Measurements from ENCODE around the gene ZXDC. TPM values are rescaled to one million over a fixed set of nuclear protein-coding genes. Genes with fewer than 3 reads are reported as not detected.

The ZXDC gene
- total and polyA plus RNA-seq, 2 donors (not counting 3 experiments of a cell fraction or from before 2014, with no cell fraction given): 15.2 to 22.6 TPM

DNA sequence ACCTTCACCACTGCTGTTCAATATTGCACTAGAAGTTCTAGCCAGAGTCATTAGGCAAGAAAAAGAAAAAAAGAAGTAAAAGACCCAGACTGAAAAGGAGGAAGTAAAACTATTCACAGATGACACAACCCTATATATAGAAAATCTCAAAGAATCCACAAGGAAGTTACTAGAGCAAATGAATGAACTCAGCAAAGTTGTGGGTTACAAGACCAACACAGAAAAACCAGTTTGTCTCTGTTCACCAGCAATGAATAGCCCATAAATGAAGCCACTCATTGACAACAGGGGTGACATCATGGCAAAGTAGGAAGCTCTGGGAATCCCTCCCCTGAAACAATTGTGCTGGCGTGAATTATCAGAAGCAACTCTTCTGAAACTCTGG lies 76.3 kb downstream of the ZXDC start:
- DNase-seq (ENCODE audit: low read depth, low spot score): no peak
- ChIA-PET POLR2A (no interaction called here), CTCF (interaction anchor here (1.2 kb wide), 1 partner anchor 153 kb away, joined by 4 read pairs; no protein-coding TSS in a partner anchor)
- H3K9me1 ChIP-seq (replicated peaks; ENCODE audit: control insufficient read depth, extremely low read depth, insufficient read depth, low read length): no peaks in the 10 kb centered on the region
- no peak for FAIRE-seq
- H3K79me2 ChIP-seq (ENCODE audit: control insufficient read depth, insufficient read depth, low read length): no peaks in the 10 kb centered on the region
- no peaks in the 10 kb centered on the region for H4K20me1 ChIP-seq (replicated peaks; ENCODE audit: control insufficient read depth, extremely low read depth, insufficient read depth, low read length)
- peaks cover 4 to 17% of the 10 kb centered on the region in 2 experiments for H3K27me3 ChIP-seq (ENCODE audit: control insufficient read depth in 2 of 2, insufficient read depth in 2 of 2, low read length in 2 of 2)
- H3K27ac ChIP-seq (ENCODE audit: insufficient read depth, low read depth, low read length): no peak overlapping the region
- no peak overlapping the region for H3K4me2 ChIP-seq (ENCODE audit: insufficient read depth, low read length)
- no TSS peak for BruUV-seq (replicated peaks)
- no peaks in the 10 kb centered on the region for H3K9me3 ChIP-seq (replicated peaks; ENCODE audit: control insufficient read depth, insufficient read depth, low read length)
- no peak overlapping the region for H3K4me3 ChIP-seq (replicated peaks in 1 of 3; ENCODE audit: insufficient read depth in 1 of 3, low read depth in 1 of 3, low read length in 3 of 3)
- H3K9ac ChIP-seq (replicated peaks; ENCODE audit: extremely low read depth, insufficient read depth, low read length): no peak overlapping the region
- H3K4me1 ChIP-seq (ENCODE audit: control insufficient read depth, extremely low read depth, insufficient read depth, low read length): no peaks in the 10 kb centered on the region
- intact Hi-C loops (cut with micrococcal nuclease): no loop called here
- dilution Hi-C loops (cut with MboI; ENCODE audit: extremely low pct_ligation_motif_present, low sequenced_read_pairs): no loop called here
- no peak overlapping the region for H2AFZ ChIP-seq (ENCODE audit: low read depth, low read length)
- no peak for TF ChIP-seq JUN (IDR thresholded peaks at IDR 0.05; ENCODE audit: borderline replicate concordance, insufficient read depth, insufficient read length, low read depth)
- TF ChIP-seq, protein P1, sequence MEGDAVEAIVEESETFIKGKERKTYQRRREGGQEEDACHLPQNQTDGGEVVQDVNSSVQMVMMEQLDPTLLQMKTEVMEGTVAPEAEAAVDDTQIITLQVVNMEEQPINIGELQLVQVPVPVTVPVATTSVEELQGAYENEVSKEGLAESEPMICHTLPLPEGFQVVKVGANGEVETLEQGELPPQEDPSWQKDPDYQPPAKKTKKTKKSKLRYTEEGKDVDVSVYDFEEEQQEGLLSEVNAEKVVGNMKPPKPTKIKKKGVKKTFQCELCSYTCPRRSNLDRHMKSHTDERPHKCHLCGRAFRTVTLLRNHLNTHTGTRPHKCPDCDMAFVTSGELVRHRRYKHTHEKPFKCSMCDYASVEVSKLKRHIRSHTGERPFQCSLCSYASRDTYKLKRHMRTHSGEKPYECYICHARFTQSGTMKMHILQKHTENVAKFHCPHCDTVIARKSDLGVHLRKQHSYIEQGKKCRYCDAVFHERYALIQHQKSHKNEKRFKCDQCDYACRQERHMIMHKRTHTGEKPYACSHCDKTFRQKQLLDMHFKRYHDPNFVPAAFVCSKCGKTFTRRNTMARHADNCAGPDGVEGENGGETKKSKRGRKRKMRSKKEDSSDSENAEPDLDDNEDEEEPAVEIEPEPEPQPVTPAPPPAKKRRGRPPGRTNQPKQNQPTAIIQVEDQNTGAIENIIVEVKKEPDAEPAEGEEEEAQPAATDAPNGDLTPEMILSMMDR (IDR thresholded peaks at IDR 0.05; ENCODE audit: extremely low read depth in 1 of 2, insufficient read depth in 1 of 2, low read depth in 1 of 2, low read length in 2 of 2): no peak
- TF ChIP-seq POLR2A (IDR thresholded peaks at IDR 0.05; ENCODE audit: low read depth, low read length): no peak
- TF ChIP-seq, protein P2, sequence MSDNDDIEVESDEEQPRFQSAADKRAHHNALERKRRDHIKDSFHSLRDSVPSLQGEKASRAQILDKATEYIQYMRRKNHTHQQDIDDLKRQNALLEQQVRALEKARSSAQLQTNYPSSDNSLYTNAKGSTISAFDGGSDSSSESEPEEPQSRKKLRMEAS (IDR thresholded peaks at IDR 0.05; ENCODE audit: insufficient read depth, insufficient read length): no peak
- no peak for TF ChIP-seq FOS (IDR thresholded peaks at IDR 0.05; ENCODE audit: borderline replicate concordance, insufficient read depth, low read length)
- no peak for TF ChIP-seq GATA2 (IDR thresholded peaks at IDR 0.05; ENCODE audit: insufficient read depth, insufficient read length, low read depth, low read length)
- TF ChIP-seq MYC (IDR thresholded peaks at IDR 0.05; ENCODE audit: low read depth, low read length): no peak
- TF ChIP-seq POLR2AphosphoS5 (IDR thresholded peaks at IDR 0.05; ENCODE audit: insufficient read depth, low read depth, low read length): no peak
- TF ChIP-seq EZH2 (IDR thresholded peaks at IDR 0.05; ENCODE audit: borderline replicate concordance, low read depth, low read length, severe bottlenecking): no peak
- H3K36me3 ChIP-seq (ENCODE audit: control insufficient read depth in 2 of 2, extremely low read depth in 1 of 2, insufficient read depth in 2 of 2, low read length in 2 of 2): no peaks in the 10 kb centered on the region

Measured in endothelial cell of umbilical vein (primary cell).